SH-SY5Y (cell line): ENCODE results near the gene DCDC2.

Experiments
- GATA2 ChIP-seq: IDR thresholded peaks from 2 replicates; pipeline ENCODE4 v1.6.1; 2011; ENCODE audit warnings: mild to moderate bottlenecking, low read depth, low read length
- GATA3 ChIP-seq: IDR thresholded peaks from 2 replicates; pipeline ENCODE4 v1.6.1; 2011; ENCODE audit warnings: low read depth, mild to moderate bottlenecking, low read length, moderate library complexity

DNA sequence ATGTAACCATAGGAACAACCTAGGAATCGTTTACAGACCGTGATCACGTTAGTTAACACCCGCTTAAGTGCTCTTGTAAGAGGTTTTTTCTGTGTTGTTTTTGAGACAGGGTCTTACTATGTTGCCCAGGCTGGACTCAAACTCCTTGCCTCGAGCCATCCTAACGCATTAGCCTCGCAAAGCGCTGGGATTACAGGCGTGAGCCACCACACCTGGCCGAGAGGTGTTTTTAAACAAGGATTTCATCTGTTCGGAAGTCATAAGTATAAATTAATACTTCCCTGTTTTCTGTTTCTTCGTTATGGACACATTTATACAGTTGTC lies 45.6 kb upstream of the DCDC2 start:
- TF ChIP-seq GATA3 = no peak
- no peak for TF ChIP-seq GATA2
